ENCODE results near the gene TLX2. TPM values are rescaled to one million over a fixed set of nuclear protein-coding genes. Genes with fewer than 3 reads are reported as not detected.
"Not testable (repeated sequence)": the region's sequence is repeated elsewhere in the genome, so short reads cannot be mapped to it uniquely, and the experiment has no call there.

TLX2 gene
- total RNA-seq, 2 experiments from 2014 or later = 0.52 to 0.94 TPM

DNA sequence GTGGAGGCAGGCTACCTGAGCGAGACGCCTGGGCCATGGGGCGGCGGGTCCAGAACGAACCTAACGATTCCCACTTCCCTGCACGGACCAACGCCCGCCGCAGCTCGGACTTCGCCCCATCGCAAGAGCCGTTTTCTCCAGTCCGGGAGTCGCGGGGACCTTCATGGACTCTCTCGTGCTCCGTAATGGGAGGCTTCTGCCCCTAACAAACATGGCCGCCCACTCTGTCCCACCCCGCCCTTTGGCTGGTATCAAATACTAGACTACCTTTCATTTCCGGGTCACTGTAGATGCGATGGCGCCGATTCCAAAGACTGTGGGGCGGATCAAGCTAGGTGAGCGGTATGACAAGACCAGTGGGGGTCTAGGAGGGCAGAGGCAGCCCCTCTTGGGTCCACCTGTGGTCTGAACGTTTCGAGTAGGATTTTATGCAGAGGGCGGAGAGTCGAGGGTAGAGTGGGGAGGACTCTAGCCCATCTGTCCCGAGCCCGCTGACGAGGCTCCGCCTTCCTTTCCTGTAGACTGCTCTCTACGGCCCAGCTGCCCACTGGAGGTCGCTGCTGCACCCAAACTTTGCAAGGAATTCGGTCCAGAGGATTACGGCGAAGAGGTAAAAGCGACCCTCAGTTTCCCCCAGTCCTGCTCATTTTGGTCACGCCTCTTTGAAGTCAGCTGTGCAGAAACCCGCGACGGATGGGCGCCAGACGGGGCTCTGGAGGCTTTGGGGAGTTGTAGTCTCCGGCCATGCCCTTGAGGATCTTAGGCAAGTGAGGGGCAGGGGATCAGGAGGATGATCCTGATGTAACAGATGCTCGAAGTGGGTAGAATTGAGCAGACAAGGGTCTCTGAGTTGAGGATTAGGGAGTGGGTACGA lies 31.2 kb upstream of the TLX2 start, which contains the start of the genes CCDC142 and TTC31:
CCDC142 (minus strand) TSS at position 198 of the 874 bp plus-strand sequence; CDS start at position 37, 161 bp downstream.
TTC31 (plus strand) TSS at position 281 of the 874 bp plus-strand sequence; CDS start at position 296, 15 bp downstream.
- peaks cover 26% of the 10 kb centered on the region for H3K36me3 Mint-ChIP-seq
- peaks cover 35% of the 10 kb centered on the region for H3K4me1 Mint-ChIP-seq (ENCODE audit: low read depth)
- DNase-seq = peak; percentile 96
- H3K27ac Mint-ChIP-seq = peak within 1 kb of the TSS; percentile 99
- POLR2A ChIA-PET = interaction anchor here (0.8 to 3.6 kb wide), 14 partner anchors 9 to 106 kb away, joined by 3 to 31 read pairs (median 4); partner anchors contain the start of genes AUP1, DQX1, HTRA2 and INO80B
- no peaks in the 10 kb centered on the region for H3K9me3 Mint-ChIP-seq
- CTCF ChIA-PET = interaction anchor here (0.8 to 8.8 kb wide), 23 partner anchors 10 to 485 kb away, joined by 3 to 145 read pairs (median 6); partner anchors contain the start of genes AUP1, C2orf81, HTRA2 and INO80B
- H3K4me3 Mint-ChIP-seq = peak within 1 kb of the TSS; percentile 100
- intact Hi-C loops (cut with micrococcal nuclease) = loop anchor here (1.0 to 2.0 kb wide), 9 partner anchors 11 to 104 kb away; partner anchors contain the start of genes AUP1, DOK1, HTRA2 and MRPL53
- H3K27me3 Mint-ChIP-seq = no peaks in the 10 kb centered on the region

GRCh38 chr2:74483675-74484164 lies 30.5 kb upstream of the TLX2 start:
- POLR2A ChIA-PET = interaction anchor here (0.6 to 3.6 kb wide), 10 partner anchors 11 to 143 kb away, joined by 3 to 31 read pairs (median 4); partner anchors contain the start of genes AUP1, DQX1, HTRA2 and MRPL53
- not testable (repeated sequence) for DNase-seq, H3K9me3 Mint-ChIP-seq, H3K27me3 Mint-ChIP-seq
- CTCF ChIA-PET = interaction anchor here (1.0 to 8.8 kb wide), 14 partner anchors 10 to 216 kb away, joined by 3 to 145 read pairs (median 5); partner anchors contain the start of genes AUP1, HTRA2, MOGS and MRPL53
- intact Hi-C loops (cut with micrococcal nuclease) = loop anchor here (1.0 to 2.0 kb wide), 8 partner anchors 15 to 104 kb away; partner anchors contain the start of genes AUP1, DOK1, HTRA2 and PCGF1
- H3K36me3 Mint-ChIP-seq = peaks cover 26% of the 10 kb centered on the region
- H3K4me1 Mint-ChIP-seq (ENCODE audit: low read depth) = peaks cover 35% of the 10 kb centered on the region
- peak overlapping the region; percentile 100 for H3K4me3 Mint-ChIP-seq
- H3K27ac Mint-ChIP-seq = peak overlapping the region; percentile 99

GRCh38 chr2:74486141-74486540 lies 28.1 kb upstream of the TLX2 start:
- intact Hi-C loops (cut with micrococcal nuclease) = no loop called here
- H3K27ac Mint-ChIP-seq = no peak overlapping the region
- no peak overlapping the region for H3K4me3 Mint-ChIP-seq
- no peaks in the 10 kb centered on the region for H3K27me3 Mint-ChIP-seq
- ChIA-PET POLR2A (no interaction called here), CTCF (interaction anchor here (8.8 kb wide), 1 partner anchor 100 kb away, joined by 145 read pairs; no protein-coding TSS in a partner anchor)
- H3K9me3 Mint-ChIP-seq = no peaks in the 10 kb centered on the region
- H3K36me3 Mint-ChIP-seq = peaks cover 27% of the 10 kb centered on the region
- no peak for DNase-seq
- peaks cover 18% of the 10 kb centered on the region for H3K4me1 Mint-ChIP-seq (ENCODE audit: low read depth)

GRCh38 chr2:74488643-74489481 lies 25.4 kb upstream of the TLX2 start:
- POLR2A ChIA-PET = interaction anchor here (0.8 kb wide), 1 partner anchor 42 kb away, joined by 4 read pairs; no protein-coding TSS in a partner anchor
- DNase-seq = no peak
- Mint-ChIP-seq H3K27ac (no peak overlapping the region), H3K36me3 (peaks cover 31% of the 10 kb centered on the region), H3K4me1 (ENCODE audit: low read depth) (peaks cover 4% of the 10 kb centered on the region), H3K9me3 (no peaks in the 10 kb centered on the region), H3K27me3 (no peaks in the 10 kb centered on the region), H3K4me3 (no peak overlapping the region)
- CTCF ChIA-PET = interaction anchor here (0.6 to 2.3 kb wide), 3 partner anchors 77 to 100 kb away, joined by 3 to 6 read pairs (median 3); no protein-coding TSS in a partner anchor
- intact Hi-C loops (cut with micrococcal nuclease) = no loop called here

DNA sequence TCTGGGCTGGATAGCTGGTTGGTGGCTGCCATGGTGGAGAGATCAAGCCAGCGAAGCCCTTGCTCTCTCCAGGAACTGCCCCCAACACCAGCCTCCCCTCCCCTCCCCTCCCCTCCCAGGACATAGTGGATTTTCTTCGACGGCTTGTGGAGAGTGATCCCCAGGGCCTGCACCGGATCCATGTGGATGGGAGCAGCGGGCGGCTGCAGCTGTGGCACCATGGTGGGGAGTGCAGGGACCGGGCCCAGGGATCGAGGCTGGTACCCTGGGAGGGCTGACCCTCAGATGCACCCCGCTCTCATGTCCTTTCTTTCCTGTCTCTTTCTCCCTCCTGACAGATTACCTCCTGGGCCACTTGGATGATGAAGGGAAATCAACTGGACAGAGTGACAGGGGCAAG lies 24.3 kb upstream of the TLX2 start:
- intact Hi-C loops (cut with micrococcal nuclease) = no loop called here
- POLR2A ChIA-PET = interaction anchor here (0.8 kb wide), 1 partner anchor 41 kb away, joined by 4 read pairs; no protein-coding TSS in a partner anchor

DNA sequence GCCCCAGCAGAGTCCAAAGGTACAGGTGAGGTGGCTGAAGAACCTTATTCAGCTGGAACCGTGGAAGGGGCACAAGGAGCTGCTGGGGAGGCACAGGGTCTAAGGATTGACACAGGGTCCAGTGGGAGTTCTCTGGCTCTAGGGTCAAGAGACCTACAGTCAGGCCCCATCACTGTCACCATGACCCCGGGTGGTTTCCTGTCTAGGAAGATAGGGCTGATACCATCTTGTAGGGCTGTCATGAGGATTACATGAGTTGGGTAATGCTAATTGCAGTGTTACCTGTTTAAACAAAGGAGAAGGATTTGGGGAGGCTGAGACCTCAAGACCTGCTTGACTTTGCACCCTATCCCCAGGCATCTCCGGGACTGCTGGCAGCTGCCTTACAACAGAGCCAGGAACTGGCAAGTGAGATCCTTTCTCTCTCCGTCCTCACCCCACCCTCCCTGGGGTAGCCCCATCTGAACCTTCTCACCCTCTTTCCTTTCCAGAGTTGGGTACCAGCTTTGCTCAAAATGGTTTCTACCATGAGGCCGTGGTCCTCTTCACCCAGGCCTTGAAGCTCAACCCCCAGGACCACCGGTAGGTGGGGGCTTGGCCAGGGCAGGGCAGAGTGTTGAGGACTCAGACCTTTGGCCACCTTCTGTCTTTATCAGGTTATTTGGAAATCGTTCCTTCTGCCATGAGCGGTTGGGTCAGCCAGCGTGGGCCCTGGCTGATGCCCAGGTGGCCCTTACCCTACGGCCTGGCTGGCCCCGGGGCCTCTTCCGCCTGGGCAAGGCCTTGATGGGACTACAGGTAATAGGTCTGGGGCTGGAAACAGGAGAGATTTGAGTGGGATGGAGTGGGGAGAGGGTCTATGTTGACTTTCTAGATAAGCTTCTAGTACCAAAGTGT lies 22.4 kb upstream of the TLX2 start:
- intact Hi-C loops (cut with micrococcal nuclease) = no loop called here
- H3K4me1 Mint-ChIP-seq (ENCODE audit: low read depth) = no peaks in the 10 kb centered on the region
- H3K9me3 Mint-ChIP-seq = no peaks in the 10 kb centered on the region
- CTCF ChIA-PET = no interaction called here
- H3K36me3 Mint-ChIP-seq = peaks cover 21% of the 10 kb centered on the region
- no peak for DNase-seq
- POLR2A ChIA-PET = interaction anchor here (1.4 kb wide), 1 partner anchor 10 kb away, joined by 3 read pairs; no protein-coding TSS in a partner anchor
- H3K27ac Mint-ChIP-seq = no peak overlapping the region
- H3K4me3 Mint-ChIP-seq = no peak overlapping the region
- H3K27me3 Mint-ChIP-seq = no peaks in the 10 kb centered on the region

More for the DNA sequence above, 24.3 kb upstream of the TLX2 start:
- Mint-ChIP-seq H3K9me3 (no peaks in the 10 kb centered on the region), H3K27ac (no peak overlapping the region), H3K27me3 (no peaks in the 10 kb centered on the region), H3K4me3 (no peak overlapping the region), H3K36me3 (peaks cover 29% of the 10 kb centered on the region), H3K4me1 (ENCODE audit: low read depth) (peaks cover 2% of the 10 kb centered on the region)
- CTCF ChIA-PET = interaction anchor here (1.6 to 2.3 kb wide), 2 partner anchors 96 to 98 kb away, joined by 3 to 6 read pairs; no protein-coding TSS in a partner anchor
- DNase-seq = no peak

GRCh38 chr2:74493546-74493945 lies 20.7 kb upstream of the TLX2 start:
- DNase-seq = no peak
- Mint-ChIP-seq H3K4me3 (no peak overlapping the region), H3K4me1 (ENCODE audit: low read depth) (peaks cover 11% of the 10 kb centered on the region), H3K27ac (no peak overlapping the region), H3K36me3 (peaks cover 20% of the 10 kb centered on the region), H3K27me3 (peaks cover 7% of the 10 kb centered on the region), H3K9me3 (no peaks in the 10 kb centered on the region)
- intact Hi-C loops (cut with micrococcal nuclease) = no loop called here
- CTCF ChIA-PET = interaction anchor here (0.6 to 1.4 kb wide), 3 partner anchors 10 to 13 kb away, joined by 3 to 6 read pairs (median 4); partner anchors contain the start of genes CCDC142 and TTC31
- POLR2A ChIA-PET = interaction anchor here (1.1 kb wide), 1 partner anchor 21 kb away, joined by 3 read pairs; no protein-coding TSS in a partner anchor

GRCh38 chr2:74495440-74495839 lies 18.8 kb upstream of the TLX2 start:
- H3K4me3 Mint-ChIP-seq = no peak overlapping the region
- peaks cover 23% of the 10 kb centered on the region for H3K27me3 Mint-ChIP-seq
- no peak for DNase-seq
- intact Hi-C loops (cut with micrococcal nuclease) = loop anchor here (5.0 kb wide), 1 partner anchor 37 kb away; no protein-coding TSS in a partner anchor
- H3K27ac Mint-ChIP-seq = no peak overlapping the region
- no peaks in the 10 kb centered on the region for H3K9me3 Mint-ChIP-seq
- peaks cover 17% of the 10 kb centered on the region for H3K4me1 Mint-ChIP-seq (ENCODE audit: low read depth)
- ChIA-PET CTCF (interaction anchor here (0.7 kb wide), 1 partner anchor 49 kb away, joined by 3 read pairs; no protein-coding TSS in a partner anchor), POLR2A (no interaction called here)
- peaks cover 15% of the 10 kb centered on the region for H3K36me3 Mint-ChIP-seq

GRCh38 chr2:74496997-74497776 lies 17.1 kb upstream of the TLX2 start:
- H3K27me3 Mint-ChIP-seq = peaks cover 39% of the 10 kb centered on the region
- no peak for DNase-seq
- H3K27ac Mint-ChIP-seq = no peak overlapping the region
- ChIA-PET POLR2A (interaction anchor here (1.0 to 1.8 kb wide), 4 partner anchors 10 to 32 kb away, joined by 3 to 6 read pairs (median 5); partner anchors contain the start of genes AUP1, CCDC142, HTRA2 and PCGF1), CTCF (interaction anchor here (0.9 to 1.5 kb wide), 2 partner anchors 15 to 78 kb away, joined by 3 to 7 read pairs; partner anchors contain the start of genes CCDC142 and TTC31)
- peaks cover 21% of the 10 kb centered on the region for H3K4me1 Mint-ChIP-seq (ENCODE audit: low read depth)
- H3K9me3 Mint-ChIP-seq = no peaks in the 10 kb centered on the region
- intact Hi-C loops (cut with micrococcal nuclease) = loop anchor here (5.0 kb wide), 1 partner anchor 35 kb away; no protein-coding TSS in a partner anchor
- peaks cover 7% of the 10 kb centered on the region for H3K36me3 Mint-ChIP-seq
- H3K4me3 Mint-ChIP-seq = peak overlapping the region; percentile 75
